IMR-90 (cell line): Measurements from ENCODE around the gene APLF.

ENCODE experiments used
- BHLHE40 ChIP-seq: fragments of 150-350 bp; IDR thresholded peaks from 2 replicates; pipeline ENCODE4 v1.6.1; 2016; ENCODE audit warnings: mild to moderate bottlenecking, low read depth, low read length
- CEBPB ChIP-seq: IDR thresholded peaks from 2 replicates; pipeline ENCODE4 v1.6.1; 2012; ENCODE audit warnings: low read depth, low read length, improper control_type of control experiment
- CHD1 ChIP-seq: IDR thresholded peaks from 2 replicates; pipeline ENCODE4 v1.6.1; 2012; ENCODE audit warnings: low read depth, low read length, improper control_type of control experiment
- FOS ChIP-seq: fragments of 150-350 bp; IDR thresholded peaks from 2 replicates; pipeline ENCODE4 v1.6.1; 2016; ENCODE audit warnings: low read depth, low read length
- MAZ ChIP-seq: IDR thresholded peaks from 2 replicates; pipeline ENCODE4 v1.6.1; 2012; ENCODE audit warnings: low read depth, mild to moderate bottlenecking, low read length, improper control_type of control experiment, moderate library complexity, borderline replicate concordance
- MXI1 ChIP-seq: IDR thresholded peaks from 2 replicates; pipeline ENCODE4 v1.6.1; 2012; ENCODE audit warnings: low read depth, mild to moderate bottlenecking, low read length, moderate library complexity, borderline replicate concordance
- POLR2A ChIP-seq: IDR thresholded peaks from 2 replicates; pipeline ENCODE4 v1.6.1; 2012; ENCODE audit warnings: mild to moderate bottlenecking, low read depth, low read length
- RAD21 ChIP-seq: IDR thresholded peaks from 2 replicates; pipeline ENCODE4 v1.6.1; 2012; ENCODE audit warnings: low read length, improper control_type of control experiment
- RCOR1 ChIP-seq: IDR thresholded peaks from 2 replicates; pipeline ENCODE4 v1.6.1; 2012; ENCODE audit warnings: mild to moderate bottlenecking, low read length, improper control_type of control experiment; ENCODE audit not compliant: insufficient replicate concordance
- RFX5 ChIP-seq: IDR thresholded peaks from 2 replicates; pipeline ENCODE4 v1.8.0; 2012; ENCODE audit warnings: low read depth, mild to moderate bottlenecking, low read length, moderate library complexity
- SMC3 ChIP-seq: fragments of 150-350 bp; IDR thresholded peaks from 2 replicates; pipeline ENCODE4 v1.6.1; 2016; ENCODE audit warnings: low read depth, mild to moderate bottlenecking, antibody characterized with exemption, low read length, moderate library complexity
- TF ChIP-seq, protein P1 (sequence below): conservative IDR thresholded peaks from 2 replicates; pipeline ENCODE4 v1.5.1; 2012; ENCODE audit warnings: mild to moderate bottlenecking, low read depth, low read length, improper control_type of control experiment
- TF ChIP-seq, protein P2 (sequence below): fragments of 150-350 bp; IDR thresholded peaks from 2 replicates; pipeline ENCODE4 v1.6.1; 2017; ENCODE audit warnings: mild to moderate bottlenecking, antibody characterized with exemption, low read length, low read depth
- TF ChIP-seq, protein P3 (sequence below): fragments of 150-350 bp; IDR thresholded peaks from 2 replicates; pipeline ENCODE4 v1.6.1; 2016; ENCODE audit warnings: low read depth, mild to moderate bottlenecking, low read length, moderate library complexity, borderline replicate concordance

DNA sequence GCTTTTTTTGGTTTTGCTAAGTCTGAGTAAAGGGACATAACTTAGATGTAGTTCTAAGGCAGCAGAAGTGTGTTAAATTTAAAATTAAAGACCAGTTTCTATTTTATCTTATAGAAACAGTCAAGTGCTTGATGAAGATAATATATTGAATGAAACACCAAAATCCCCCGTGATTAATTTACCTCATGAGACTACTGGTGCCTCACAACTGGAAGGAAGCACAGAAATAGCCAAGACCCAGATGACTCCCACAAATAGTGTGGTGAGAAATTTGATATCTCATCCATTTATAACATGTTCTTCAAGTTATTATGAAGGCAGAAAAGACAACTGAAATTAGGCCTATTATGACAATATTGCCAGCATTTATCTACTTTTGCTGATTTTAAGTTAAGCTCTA, 45.6 kb downstream of the APLF start:
- TF ChIP-seq, protein P1, sequence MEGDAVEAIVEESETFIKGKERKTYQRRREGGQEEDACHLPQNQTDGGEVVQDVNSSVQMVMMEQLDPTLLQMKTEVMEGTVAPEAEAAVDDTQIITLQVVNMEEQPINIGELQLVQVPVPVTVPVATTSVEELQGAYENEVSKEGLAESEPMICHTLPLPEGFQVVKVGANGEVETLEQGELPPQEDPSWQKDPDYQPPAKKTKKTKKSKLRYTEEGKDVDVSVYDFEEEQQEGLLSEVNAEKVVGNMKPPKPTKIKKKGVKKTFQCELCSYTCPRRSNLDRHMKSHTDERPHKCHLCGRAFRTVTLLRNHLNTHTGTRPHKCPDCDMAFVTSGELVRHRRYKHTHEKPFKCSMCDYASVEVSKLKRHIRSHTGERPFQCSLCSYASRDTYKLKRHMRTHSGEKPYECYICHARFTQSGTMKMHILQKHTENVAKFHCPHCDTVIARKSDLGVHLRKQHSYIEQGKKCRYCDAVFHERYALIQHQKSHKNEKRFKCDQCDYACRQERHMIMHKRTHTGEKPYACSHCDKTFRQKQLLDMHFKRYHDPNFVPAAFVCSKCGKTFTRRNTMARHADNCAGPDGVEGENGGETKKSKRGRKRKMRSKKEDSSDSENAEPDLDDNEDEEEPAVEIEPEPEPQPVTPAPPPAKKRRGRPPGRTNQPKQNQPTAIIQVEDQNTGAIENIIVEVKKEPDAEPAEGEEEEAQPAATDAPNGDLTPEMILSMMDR: no peak
- TF ChIP-seq POLR2A (no peak), RAD21 (no peak), RCOR1 (no peak), RFX5 (no peak), MAZ (no peak), MXI1 (no peak), FOS (no peak), CHD1 (no peak), CEBPB (no peak), SMC3 (no peak), BHLHE40 (no peak)
- TF ChIP-seq, protein P2, sequence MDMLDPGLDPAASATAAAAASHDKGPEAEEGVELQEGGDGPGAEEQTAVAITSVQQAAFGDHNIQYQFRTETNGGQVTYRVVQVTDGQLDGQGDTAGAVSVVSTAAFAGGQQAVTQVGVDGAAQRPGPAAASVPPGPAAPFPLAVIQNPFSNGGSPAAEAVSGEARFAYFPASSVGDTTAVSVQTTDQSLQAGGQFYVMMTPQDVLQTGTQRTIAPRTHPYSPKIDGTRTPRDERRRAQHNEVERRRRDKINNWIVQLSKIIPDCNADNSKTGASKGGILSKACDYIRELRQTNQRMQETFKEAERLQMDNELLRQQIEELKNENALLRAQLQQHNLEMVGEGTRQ: no peak
- TF ChIP-seq, protein P3, sequence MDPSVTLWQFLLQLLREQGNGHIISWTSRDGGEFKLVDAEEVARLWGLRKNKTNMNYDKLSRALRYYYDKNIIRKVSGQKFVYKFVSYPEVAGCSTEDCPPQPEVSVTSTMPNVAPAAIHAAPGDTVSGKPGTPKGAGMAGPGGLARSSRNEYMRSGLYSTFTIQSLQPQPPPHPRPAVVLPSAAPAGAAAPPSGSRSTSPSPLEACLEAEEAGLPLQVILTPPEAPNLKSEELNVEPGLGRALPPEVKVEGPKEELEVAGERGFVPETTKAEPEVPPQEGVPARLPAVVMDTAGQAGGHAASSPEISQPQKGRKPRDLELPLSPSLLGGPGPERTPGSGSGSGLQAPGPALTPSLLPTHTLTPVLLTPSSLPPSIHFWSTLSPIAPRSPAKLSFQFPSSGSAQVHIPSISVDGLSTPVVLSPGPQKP: no peak
